Measurements from ENCODE around the gene UCP2.

DNA sequence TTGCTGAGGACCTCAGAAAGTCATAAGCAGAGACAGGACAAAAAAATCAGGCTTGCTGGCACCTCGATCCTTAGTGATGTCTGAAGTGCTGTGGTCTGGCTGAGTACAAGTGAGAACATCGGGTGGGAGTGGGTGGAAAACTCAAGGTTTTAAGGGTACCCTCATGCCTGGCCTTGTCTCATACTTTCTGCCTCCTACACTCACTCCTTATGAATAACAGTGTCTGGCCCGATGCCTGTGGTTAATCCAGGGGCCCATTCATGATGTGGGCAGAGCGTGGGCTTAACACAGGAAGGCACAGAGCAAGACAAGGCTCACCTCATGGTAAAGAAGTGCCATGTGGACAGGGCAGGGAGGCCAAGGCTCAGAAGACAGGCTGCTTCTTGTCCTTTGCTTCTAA, 37.2 kb upstream of the UCP2 start:
- TF ChIP-seq POLR2AphosphoS5 (IDR thresholded peaks at IDR 0.05; ENCODE audit: low read depth, low read length) = no peak
- TF ChIP-seq POLR2A (IDR thresholded peaks at IDR 0.05; ENCODE audit: low read depth, low read length) = no peak
- no peak for TF ChIP-seq PAX5 (IDR thresholded peaks at IDR 0.05; ENCODE audit: insufficient read depth, low read length, severe bottlenecking)

Measured in GM12891 (cell line).